22Rv1 (cell line): ENCODE measurements around the gene SLC25A21.

Experiments used
- CTCF ChIP-seq: fragments of 450-650 bp; IDR thresholded peaks from 2 replicates; pipeline ENCODE4 v1.5.1; 2017; ENCODE audit warnings: mild to moderate bottlenecking
- ZFX ChIP-seq: fragments of 450-650 bp; IDR thresholded peaks from 2 replicates; pipeline ENCODE4 v1.6.1; 2017; ENCODE audit warnings: antibody characterized with exemption, borderline replicate concordance

GRCh38 chr14:36834293-36834692, 338.1 kb downstream of the SLC25A21 start:
- TF ChIP-seq CTCF = no peak
- no peak for TF ChIP-seq ZFX
